Panc1 (cell line): ENCODE results near the gene LUC7L2. TPM values are rescaled to one million over a fixed set of nuclear protein-coding genes. Genes with fewer than 3 reads are reported as not detected.
A peak's percentile ranks its signal among the peaks of the same experiment; 100 is the strongest.

Source experiments
- ATAC-seq: fragments of 200-7000 bp; cut with Tn5 transposase; 2 replicates; pipeline ENCODE4 v1.9.1; 2020; ENCODE audit warnings: mild to moderate bottlenecking, moderate library complexity
- BruUV-seq: library from RNA; stranded (reverse); fragments of 400-500 nt; replicated peaks from 2 replicates; lab custom pipeline; 2021; lab: Mats Ljungman, UMichigan
- CTCF ChIA-PET: fragments of 300-600 bp; sonication (Branson Sonifier 250); formaldehyde crosslinking; loops from one replicate; lab custom pipeline; 2022; ENCODE audit warnings: antibody characterized with exemption; lab: Charles Lee
- POLR2A ChIA-PET: fragments of 300-600 bp; sonication (Branson Sonifier 250); formaldehyde crosslinking; loops from one replicate; lab custom pipeline; 2022; ENCODE audit warnings: antibody characterized with exemption; lab: Charles Lee
- DNase-seq: peaks from one replicate; pipeline ENCODE4 v3.0.0-alpha.2; 2010; ENCODE audit warnings: low read depth, low spot score
- H3K27ac ChIP-seq: 2 replicates; pipeline ENCODE4 v1.5.1; 2011; ENCODE audit warnings: mild to moderate bottlenecking, low read length, inconsistent platforms
- H3K27me3 ChIP-seq: fragments of 200-500 bp; sonication (Bioruptor generic); 2 replicates; pipeline ENCODE4 v1.6.0; 2014; ENCODE audit warnings: low read length, inconsistent platforms; ENCODE audit not compliant: control insufficient read depth, insufficient read depth
- H3K36me3 ChIP-seq: fragments of 200-500 bp; sonication (Bioruptor generic); 2 replicates; pipeline ENCODE4 v1.5.1; 2014; ENCODE audit warnings: inconsistent platforms, mild to moderate bottlenecking, low read length, moderate library complexity; ENCODE audit not compliant: control insufficient read depth, insufficient read depth
- H3K4me1 ChIP-seq: 2 replicates; pipeline ENCODE4 v1.5.1; 2011; ENCODE audit warnings: inconsistent platforms, mild to moderate bottlenecking, low read length, moderate library complexity; ENCODE audit not compliant: control insufficient read depth, insufficient read depth
- H3K4me3 ChIP-seq, 2 experiments: 2 replicates each; pipeline ENCODE4 v1.5.1; 2011 to 2012; ENCODE audit warnings: low read depth in 2 of 2, low read length in 2 of 2, mild to moderate bottlenecking in 2 of 2, inconsistent platforms in 1 of 2, moderate library complexity in 1 of 2
- H3K9me3 ChIP-seq: fragments of 200-500 bp; sonication (Bioruptor generic); 2 replicates; pipeline ENCODE4 v1.5.1; 2014; ENCODE audit warnings: low read depth, mild to moderate bottlenecking, inconsistent platforms, low read length, moderate library complexity; ENCODE audit not compliant: control insufficient read depth, insufficient read depth
- POLR2AphosphoS5 ChIP-seq: IDR thresholded peaks from 2 replicates; pipeline ENCODE4 v1.6.1; 2012; ENCODE audit warnings: mild to moderate bottlenecking, low read depth, low read length, moderate library complexity
- SIN3A ChIP-seq: IDR thresholded peaks from 2 replicates; pipeline ENCODE4 v1.6.1; 2012; ENCODE audit warnings: low read depth, mild to moderate bottlenecking, low read length, moderate library complexity, borderline replicate concordance; ENCODE audit not compliant: insufficient read depth
- TCF7L2 ChIP-seq: IDR thresholded peaks from 2 replicates; pipeline ENCODE4 v1.6.1; 2011; ENCODE audit warnings: mild to moderate bottlenecking, low read depth, low read length, inconsistent platforms
- in situ Hi-C: cut with HindIII; loops from 2 replicates; pipeline ENCODE4 v1.10.0; 2016; ENCODE audit warnings: low sequenced_read_pairs, low pct_unique_long_range_greater_than_20kb
- intact Hi-C: fragments of 100-400 bp; cut with micrococcal nuclease; formaldehyde crosslinking; loops from one replicate; pipeline ENCODE4 v1.10.0; 2022; ENCODE audit not compliant: unreplicated experiment
- total RNA-seq: library from RNA; stranded (reverse); gene quantifications from one replicate; pipeline ENCODE4 v1.2.1, GENCODE V29; 2021; ENCODE audit not compliant: unreplicated experiment
- TF ChIP-seq, protein P1 (sequence below), 2 experiments: IDR thresholded peaks; 2 replicates each; pipeline ENCODE4 v1.6.1; 2011 to 2012; ENCODE audit warnings: low read depth in 2 of 2, control low read depth in 1 of 2, low read length in 1 of 2, mild to moderate bottlenecking in 1 of 2, moderate library complexity in 1 of 2; ENCODE audit not compliant: insufficient read depth in 1 of 2
- TF ChIP-seq, protein P2 (sequence below): fragments of 450-650 bp; IDR thresholded peaks from 2 replicates; pipeline ENCODE4 v1.5.1; 2017; ENCODE audit warnings: mild to moderate bottlenecking

LUC7L2 gene
- total RNA-seq, 1 experiment from 2014 or later, result 110 TPM

- DNase-seq, result no peak
- in situ Hi-C loops, result no loop called here
- ATAC-seq, result 0 out of 2 replicates have a peak, but pooled peaks have one; percentile 8
- intact Hi-C loops, result no loop called here
- no peak for TF ChIP-seq POLR2AphosphoS5
- no peak for TF ChIP-seq SIN3A
- TF ChIP-seq, protein P1, sequence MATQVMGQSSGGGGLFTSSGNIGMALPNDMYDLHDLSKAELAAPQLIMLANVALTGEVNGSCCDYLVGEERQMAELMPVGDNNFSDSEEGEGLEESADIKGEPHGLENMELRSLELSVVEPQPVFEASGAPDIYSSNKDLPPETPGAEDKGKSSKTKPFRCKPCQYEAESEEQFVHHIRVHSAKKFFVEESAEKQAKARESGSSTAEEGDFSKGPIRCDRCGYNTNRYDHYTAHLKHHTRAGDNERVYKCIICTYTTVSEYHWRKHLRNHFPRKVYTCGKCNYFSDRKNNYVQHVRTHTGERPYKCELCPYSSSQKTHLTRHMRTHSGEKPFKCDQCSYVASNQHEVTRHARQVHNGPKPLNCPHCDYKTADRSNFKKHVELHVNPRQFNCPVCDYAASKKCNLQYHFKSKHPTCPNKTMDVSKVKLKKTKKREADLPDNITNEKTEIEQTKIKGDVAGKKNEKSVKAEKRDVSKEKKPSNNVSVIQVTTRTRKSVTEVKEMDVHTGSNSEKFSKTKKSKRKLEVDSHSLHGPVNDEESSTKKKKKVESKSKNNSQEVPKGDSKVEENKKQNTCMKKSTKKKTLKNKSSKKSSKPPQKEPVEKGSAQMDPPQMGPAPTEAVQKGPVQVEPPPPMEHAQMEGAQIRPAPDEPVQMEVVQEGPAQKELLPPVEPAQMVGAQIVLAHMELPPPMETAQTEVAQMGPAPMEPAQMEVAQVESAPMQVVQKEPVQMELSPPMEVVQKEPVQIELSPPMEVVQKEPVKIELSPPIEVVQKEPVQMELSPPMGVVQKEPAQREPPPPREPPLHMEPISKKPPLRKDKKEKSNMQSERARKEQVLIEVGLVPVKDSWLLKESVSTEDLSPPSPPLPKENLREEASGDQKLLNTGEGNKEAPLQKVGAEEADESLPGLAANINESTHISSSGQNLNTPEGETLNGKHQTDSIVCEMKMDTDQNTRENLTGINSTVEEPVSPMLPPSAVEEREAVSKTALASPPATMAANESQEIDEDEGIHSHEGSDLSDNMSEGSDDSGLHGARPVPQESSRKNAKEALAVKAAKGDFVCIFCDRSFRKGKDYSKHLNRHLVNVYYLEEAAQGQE (IDR thresholded peaks at IDR 0.05; ENCODE audit: insufficient read depth in 1 of 2, low read depth in 2 of 2, low read length in 1 of 2), result no peak
- TF ChIP-seq, protein P2, sequence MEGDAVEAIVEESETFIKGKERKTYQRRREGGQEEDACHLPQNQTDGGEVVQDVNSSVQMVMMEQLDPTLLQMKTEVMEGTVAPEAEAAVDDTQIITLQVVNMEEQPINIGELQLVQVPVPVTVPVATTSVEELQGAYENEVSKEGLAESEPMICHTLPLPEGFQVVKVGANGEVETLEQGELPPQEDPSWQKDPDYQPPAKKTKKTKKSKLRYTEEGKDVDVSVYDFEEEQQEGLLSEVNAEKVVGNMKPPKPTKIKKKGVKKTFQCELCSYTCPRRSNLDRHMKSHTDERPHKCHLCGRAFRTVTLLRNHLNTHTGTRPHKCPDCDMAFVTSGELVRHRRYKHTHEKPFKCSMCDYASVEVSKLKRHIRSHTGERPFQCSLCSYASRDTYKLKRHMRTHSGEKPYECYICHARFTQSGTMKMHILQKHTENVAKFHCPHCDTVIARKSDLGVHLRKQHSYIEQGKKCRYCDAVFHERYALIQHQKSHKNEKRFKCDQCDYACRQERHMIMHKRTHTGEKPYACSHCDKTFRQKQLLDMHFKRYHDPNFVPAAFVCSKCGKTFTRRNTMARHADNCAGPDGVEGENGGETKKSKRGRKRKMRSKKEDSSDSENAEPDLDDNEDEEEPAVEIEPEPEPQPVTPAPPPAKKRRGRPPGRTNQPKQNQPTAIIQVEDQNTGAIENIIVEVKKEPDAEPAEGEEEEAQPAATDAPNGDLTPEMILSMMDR, result no peak
- TF ChIP-seq TCF7L2, result no peak
- Histone ChIP-seq H3K9me3 (no peaks in the 10 kb centered on the region), H3K36me3 (no peaks in the 10 kb centered on the region), H3K27ac (no peak overlapping the region), H3K4me3 (no peak overlapping the region), H3K4me1 (no peaks in the 10 kb centered on the region), H3K27me3 (no peaks in the 10 kb centered on the region)
- CTCF ChIA-PET, result interaction anchor here (0.5 kb wide), 1 partner anchor 367 kb away, joined by 4 read pairs; no protein-coding TSS in a partner anchor
- POLR2A ChIA-PET, result no interaction called here
- no TSS peak for BruUV-seq
These were observed 82.3 kb downstream of the LUC7L2 start for GRCh38 chr7:139441961-139442360.

DNA sequence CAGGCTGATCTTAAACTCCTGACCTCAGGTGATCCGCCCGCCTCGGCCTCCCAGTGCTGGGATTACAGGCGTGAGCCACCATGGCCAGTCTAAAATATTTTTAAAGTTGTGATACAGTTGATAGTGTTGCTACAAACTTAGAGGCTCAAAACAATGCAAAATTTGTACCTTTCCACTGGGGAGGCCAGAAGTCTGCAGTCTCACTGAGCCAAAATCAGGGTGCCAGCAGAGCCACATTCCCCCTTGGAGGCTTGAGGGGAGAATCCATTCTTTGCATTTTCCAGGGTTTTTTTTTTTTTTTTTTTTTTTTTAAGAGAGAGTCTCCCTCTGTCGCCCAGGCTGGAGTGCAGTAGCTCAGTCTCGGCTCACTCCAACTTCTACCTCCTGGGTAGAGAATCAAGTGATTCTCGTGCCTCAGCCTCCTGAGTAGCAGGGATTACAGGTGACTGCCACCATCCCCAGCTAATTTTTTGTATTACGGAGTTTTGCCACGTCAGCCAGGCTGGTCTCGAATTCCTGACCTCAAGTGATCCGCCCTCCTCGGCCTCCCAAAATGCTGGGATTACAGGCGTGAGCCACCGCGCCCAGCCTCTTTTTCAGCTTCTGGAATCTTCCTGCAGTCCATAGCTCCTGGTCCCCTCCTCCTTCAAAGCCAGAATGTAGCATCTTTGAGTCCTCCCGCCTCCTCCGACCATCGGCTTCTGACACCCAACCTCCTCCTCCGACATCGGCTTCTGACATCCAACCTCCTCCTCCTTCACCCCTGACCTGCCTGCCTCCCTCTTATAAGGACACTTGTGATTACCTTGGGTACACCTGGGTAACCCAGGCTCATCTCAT, 86.6 kb downstream of the LUC7L2 start:
- Histone ChIP-seq H3K36me3 (no peaks in the 10 kb centered on the region), H3K4me3 (no peak overlapping the region), H3K9me3 (no peaks in the 10 kb centered on the region), H3K4me1 (no peaks in the 10 kb centered on the region), H3K27ac (no peak overlapping the region), H3K27me3 (no peaks in the 10 kb centered on the region)
- intact Hi-C loops, result no loop called here
- in situ Hi-C loops, result no loop called here
- TF ChIP-seq TCF7L2 (no peak), POLR2AphosphoS5 (no peak), SIN3A (no peak)
- TF ChIP-seq, protein P2, result no peak
- TF ChIP-seq, protein P1 (IDR thresholded peaks at IDR 0.05; ENCODE audit: insufficient read depth in 1 of 2, low read depth in 2 of 2, low read length in 1 of 2), result no peak
- ChIA-PET CTCF (interaction anchor here (0.6 kb wide), 1 partner anchor 54 kb away, joined by 3 read pairs; no protein-coding TSS in a partner anchor), POLR2A (interaction anchor here (0.6 kb wide), 1 partner anchor 20 kb away, joined by 11 read pairs; no protein-coding TSS in a partner anchor)
- BruUV-seq, result no TSS peak
- no peak for ATAC-seq
- DNase-seq, result no peak
